ENCODE measurements around the gene SEC14L5.

DNA sequence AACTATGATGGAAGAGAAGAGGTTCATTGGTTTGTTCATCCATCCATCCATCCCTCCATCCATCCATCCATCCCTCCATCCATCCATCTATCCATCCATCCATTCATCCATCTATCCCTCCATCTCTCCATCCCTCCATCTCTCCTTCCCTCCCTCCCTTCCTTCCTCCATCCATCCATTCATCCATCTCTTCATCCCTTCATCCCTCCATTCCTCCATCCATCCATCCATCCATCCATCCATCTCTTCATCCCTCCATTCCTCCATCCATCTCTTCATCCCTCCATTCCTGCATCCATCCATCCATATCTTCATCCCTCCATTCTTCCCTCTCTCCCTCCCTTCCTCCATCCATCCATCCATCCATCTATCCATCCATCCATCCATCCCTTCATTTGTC lies 11.2 kb upstream of the SEC14L5 start:
- TF ChIP-seq, protein P1, sequence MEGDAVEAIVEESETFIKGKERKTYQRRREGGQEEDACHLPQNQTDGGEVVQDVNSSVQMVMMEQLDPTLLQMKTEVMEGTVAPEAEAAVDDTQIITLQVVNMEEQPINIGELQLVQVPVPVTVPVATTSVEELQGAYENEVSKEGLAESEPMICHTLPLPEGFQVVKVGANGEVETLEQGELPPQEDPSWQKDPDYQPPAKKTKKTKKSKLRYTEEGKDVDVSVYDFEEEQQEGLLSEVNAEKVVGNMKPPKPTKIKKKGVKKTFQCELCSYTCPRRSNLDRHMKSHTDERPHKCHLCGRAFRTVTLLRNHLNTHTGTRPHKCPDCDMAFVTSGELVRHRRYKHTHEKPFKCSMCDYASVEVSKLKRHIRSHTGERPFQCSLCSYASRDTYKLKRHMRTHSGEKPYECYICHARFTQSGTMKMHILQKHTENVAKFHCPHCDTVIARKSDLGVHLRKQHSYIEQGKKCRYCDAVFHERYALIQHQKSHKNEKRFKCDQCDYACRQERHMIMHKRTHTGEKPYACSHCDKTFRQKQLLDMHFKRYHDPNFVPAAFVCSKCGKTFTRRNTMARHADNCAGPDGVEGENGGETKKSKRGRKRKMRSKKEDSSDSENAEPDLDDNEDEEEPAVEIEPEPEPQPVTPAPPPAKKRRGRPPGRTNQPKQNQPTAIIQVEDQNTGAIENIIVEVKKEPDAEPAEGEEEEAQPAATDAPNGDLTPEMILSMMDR (IDR thresholded peaks at IDR 0.05; ENCODE audit: poor library complexity, severe bottlenecking), result no peak
- TF ChIP-seq RAD21 (conservative IDR thresholded peaks at IDR 0.05), result no peak

All from neural cell (in vitro differentiated cells).